ENCODE measurements around the gene KRT5. TPM values are rescaled to one million over a fixed set of nuclear protein-coding genes. Genes with fewer than 3 reads are reported as not detected.

KRT5 gene
- total and polyA plus RNA-seq, 4 donors, result 15.8 to 49.4 (median 33.7) TPM

DNA sequence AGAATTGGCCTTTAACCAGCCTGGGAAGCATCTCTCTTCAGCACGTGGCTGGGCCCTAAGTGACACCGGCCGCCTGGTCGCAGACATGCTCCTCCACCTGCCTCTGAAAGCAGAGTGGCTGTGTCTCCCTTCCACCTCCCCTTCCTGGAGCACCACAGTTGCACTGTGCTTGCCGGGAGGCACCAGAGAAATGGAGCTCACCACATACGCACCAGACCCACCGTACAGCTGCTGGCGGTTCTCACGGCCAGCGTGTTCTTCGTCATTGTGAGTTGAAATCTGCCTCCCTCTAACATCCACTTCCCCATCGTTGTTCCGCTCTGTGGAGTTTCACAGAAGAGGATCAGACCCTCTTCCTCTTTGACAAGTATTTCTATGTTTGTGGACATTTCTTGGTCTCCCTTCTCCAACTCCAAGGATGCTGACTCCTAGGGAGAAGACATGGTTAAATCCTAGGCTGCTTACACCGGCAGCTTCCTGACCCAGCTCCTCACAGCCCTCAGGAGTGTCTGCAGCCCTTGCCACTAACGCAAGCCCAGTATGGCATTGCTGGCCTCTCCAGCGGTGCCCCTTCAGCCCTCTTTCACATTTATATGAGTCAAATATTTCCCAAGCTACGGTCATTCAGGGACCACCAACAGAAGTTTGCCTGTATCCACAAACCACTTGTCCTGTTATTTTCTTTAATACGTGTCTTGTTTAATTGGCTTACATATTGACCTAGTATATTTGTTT is 11.5 kb upstream of the KRT5 start:
- TF ChIP-seq CTCF (IDR thresholded peaks at IDR 0.05; ENCODE audit: control extremely low read depth, extremely low read depth), result no peak
- Histone ChIP-seq H3K4me1 (ENCODE audit: control insufficient read depth in 5 of 5, insufficient read depth in 5 of 5, low read length in 5 of 5) (no peaks in the 10 kb centered on the region), H3K27me3 (ENCODE audit: control insufficient read depth in 3 of 3, insufficient read depth in 3 of 3, low read length in 2 of 3) (no peaks in the 10 kb centered on the region), H3K9ac (ENCODE audit: insufficient read depth in 1 of 2, low read length in 2 of 2) (no peak overlapping the region), H3K4me3 (no peak overlapping the region), H3K36me3 (ENCODE audit: control insufficient read depth in 4 of 4, insufficient read depth in 4 of 4, low read length in 4 of 4) (no peaks in the 10 kb centered on the region), H3K9me3 (ENCODE audit: control insufficient read depth in 4 of 4, insufficient read depth in 3 of 4, low read length in 3 of 4) (no peaks in the 10 kb centered on the region), H3K27ac (ENCODE audit: low read depth in 1 of 2, low read length in 1 of 2) (no peak overlapping the region)
- no peak for DNase-seq
- no peak for ATAC-seq (ENCODE audit: insufficient read depth, low FRiP score)
- WGBS, 2 donors, result 59 to 65% methylated on average over 18 of the region's 18 CpGs

DNA sequence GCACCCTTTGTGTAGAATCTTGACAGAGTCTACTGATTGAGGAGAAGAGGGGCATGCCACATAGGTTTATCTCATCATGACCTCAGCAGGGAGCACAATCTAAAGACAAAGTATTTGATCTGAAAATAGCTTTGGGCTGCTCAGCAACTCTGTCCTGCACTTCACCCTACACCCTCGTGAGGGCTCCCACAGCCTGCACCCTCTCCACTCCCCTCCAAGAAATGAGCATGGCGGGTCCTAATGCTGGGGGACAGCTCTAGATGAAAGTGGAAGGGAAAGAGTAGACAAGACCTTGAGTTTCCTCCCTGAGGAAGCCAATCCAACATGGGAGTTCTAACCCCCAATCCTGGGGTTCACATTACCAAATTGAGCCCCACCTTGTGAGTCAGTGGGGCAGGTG is 10.7 kb upstream of the KRT5 start:
- H3K36me3 ChIP-seq (ENCODE audit: control insufficient read depth in 4 of 4, insufficient read depth in 4 of 4, low read length in 4 of 4), result no peaks in the 10 kb centered on the region
- ATAC-seq (ENCODE audit: insufficient read depth, low FRiP score), result no peak
- H3K4me1 ChIP-seq (ENCODE audit: control insufficient read depth in 5 of 5, insufficient read depth in 5 of 5, low read length in 5 of 5), result no peaks in the 10 kb centered on the region
- 90% methylated on average over 2 of the region's 2 CpGs for whole genome bisulfite sequencing, 2 donors
- no peak overlapping the region for H3K9ac ChIP-seq (ENCODE audit: insufficient read depth in 1 of 2, low read length in 2 of 2)
- H3K4me3 ChIP-seq, result no peak overlapping the region
- no peak for TF ChIP-seq CTCF (IDR thresholded peaks at IDR 0.05; ENCODE audit: control extremely low read depth, extremely low read depth)
- H3K27ac ChIP-seq (ENCODE audit: low read depth in 1 of 2, low read length in 1 of 2), result no peak overlapping the region
- no peaks in the 10 kb centered on the region for H3K27me3 ChIP-seq (ENCODE audit: control insufficient read depth in 3 of 3, insufficient read depth in 3 of 3, low read length in 2 of 3)
- no peak for DNase-seq
- no peaks in the 10 kb centered on the region for H3K9me3 ChIP-seq (ENCODE audit: control insufficient read depth in 4 of 4, insufficient read depth in 3 of 4, low read length in 3 of 4)

DNA sequence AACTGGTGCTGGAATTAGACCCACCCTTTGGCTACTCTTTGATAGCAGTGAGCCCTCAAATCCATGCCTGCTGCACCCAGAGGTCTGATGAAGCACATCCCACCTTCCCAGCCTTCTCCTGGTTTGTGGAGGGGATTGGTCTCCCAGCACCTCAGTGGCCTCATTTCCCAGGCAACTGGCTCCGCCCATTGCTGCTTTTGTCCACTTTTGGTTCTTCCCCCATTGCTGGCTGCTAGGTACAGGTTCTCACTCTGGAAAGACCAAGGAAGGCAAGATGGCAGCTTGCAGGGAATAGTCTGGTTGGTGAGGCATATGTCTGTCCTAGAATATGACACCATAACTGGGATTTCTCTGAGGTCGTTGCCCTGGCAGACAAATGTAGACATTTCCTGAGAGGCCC is 10.2 kb upstream of the KRT5 start:
- no peak for DNase-seq
- H3K9me3 ChIP-seq (ENCODE audit: control insufficient read depth in 4 of 4, insufficient read depth in 3 of 4, low read length in 3 of 4), result no peaks in the 10 kb centered on the region
- no peak for TF ChIP-seq CTCF (IDR thresholded peaks at IDR 0.05; ENCODE audit: control extremely low read depth, extremely low read depth)
- H3K9ac ChIP-seq (ENCODE audit: insufficient read depth in 1 of 2, low read length in 2 of 2), result no peak overlapping the region
- WGBS, 2 donors, result 68% methylated on average over 2 of the region's 2 CpGs
- H3K27me3 ChIP-seq (ENCODE audit: control insufficient read depth in 3 of 3, insufficient read depth in 3 of 3, low read length in 2 of 3), result no peaks in the 10 kb centered on the region
- no peaks in the 10 kb centered on the region for H3K36me3 ChIP-seq (ENCODE audit: control insufficient read depth in 4 of 4, insufficient read depth in 4 of 4, low read length in 4 of 4)
- no peaks in the 10 kb centered on the region for H3K4me1 ChIP-seq (ENCODE audit: control insufficient read depth in 5 of 5, insufficient read depth in 5 of 5, low read length in 5 of 5)
- no peak for ATAC-seq (ENCODE audit: insufficient read depth, low FRiP score)
- no peak overlapping the region for H3K27ac ChIP-seq (ENCODE audit: low read depth in 1 of 2, low read length in 1 of 2)
- H3K4me3 ChIP-seq, result no peak overlapping the region

DNA sequence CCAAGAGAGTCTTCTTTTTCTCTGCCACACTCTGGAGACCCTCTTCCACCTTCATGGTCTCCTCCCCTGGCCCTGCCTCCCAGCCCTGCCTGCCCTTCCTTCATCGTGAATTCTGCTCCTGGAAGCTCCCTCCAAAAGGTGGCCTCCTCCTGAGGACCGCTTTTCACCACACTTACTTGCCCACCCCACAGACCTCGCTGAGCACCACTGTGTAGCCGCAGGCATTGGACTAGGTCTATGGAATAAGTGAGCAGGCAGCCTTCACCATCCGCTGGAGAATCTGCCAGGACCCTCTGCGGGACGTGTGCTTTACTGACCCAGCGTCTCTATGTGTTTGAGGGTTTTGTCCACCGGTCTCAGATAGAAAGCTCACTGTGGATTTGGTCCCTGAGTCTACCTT is 9.7 kb upstream of the KRT5 start:
- no peak overlapping the region for H3K9ac ChIP-seq (ENCODE audit: insufficient read depth in 1 of 2, low read length in 2 of 2)
- DNase-seq (no peak), ATAC-seq (ENCODE audit: insufficient read depth, low FRiP score) (no peak)
- H3K4me1 ChIP-seq (ENCODE audit: control insufficient read depth in 5 of 5, insufficient read depth in 5 of 5, low read length in 5 of 5), result no peaks in the 10 kb centered on the region
- no peaks in the 10 kb centered on the region for H3K9me3 ChIP-seq (ENCODE audit: control insufficient read depth in 4 of 4, insufficient read depth in 3 of 4, low read length in 3 of 4)
- H3K27me3 ChIP-seq (ENCODE audit: control insufficient read depth in 3 of 3, insufficient read depth in 3 of 3, low read length in 2 of 3), result no peaks in the 10 kb centered on the region
- no peak for TF ChIP-seq CTCF (IDR thresholded peaks at IDR 0.05; ENCODE audit: control extremely low read depth, extremely low read depth)
- H3K36me3 ChIP-seq (ENCODE audit: control insufficient read depth in 4 of 4, insufficient read depth in 4 of 4, low read length in 4 of 4), result no peaks in the 10 kb centered on the region
- H3K4me3 ChIP-seq, result no peak overlapping the region
- no peak overlapping the region for H3K27ac ChIP-seq (ENCODE audit: low read depth in 1 of 2, low read length in 1 of 2)
- WGBS, 2 donors, result 92 to 94% methylated on average over 9 of the region's 9 CpGs

Data from lung (tissue), 12 donors.